NCI-H82 treated with DMSO at 0.1 percent for 48 hours (cell line): Measurements from ENCODE around the gene ZGPAT.

Experiments
- DNase-seq: peaks from one replicate; lab custom pipeline; 2025; ENCODE audit not compliant: unreplicated experiment; lab: John Stamatoyannopoulos, UW

Gene ZGPAT

GRCh38 chr20:63678667-63679465 lies 29.0 kb upstream of the ZGPAT start:
- no peak for DNase-seq

GRCh38 chr20:63679799-63680305 lies 28.0 kb upstream of the ZGPAT start:
- no peak for DNase-seq

GRCh38 chr20:63680427-63680826 lies 27.4 kb upstream of the ZGPAT start:
- no peak for DNase-seq

- no peak for DNase-seq
Measured at GRCh38 chr20:63680857-63681608, 26.8 kb upstream of the ZGPAT start.

- no peak for DNase-seq
Measured at GRCh38 chr20:63681609-63682142, 26.2 kb upstream of the ZGPAT start.

GRCh38 chr20:63682384-63683139 lies 25.3 kb upstream of the ZGPAT start:
- DNase-seq: no peak

DNA sequence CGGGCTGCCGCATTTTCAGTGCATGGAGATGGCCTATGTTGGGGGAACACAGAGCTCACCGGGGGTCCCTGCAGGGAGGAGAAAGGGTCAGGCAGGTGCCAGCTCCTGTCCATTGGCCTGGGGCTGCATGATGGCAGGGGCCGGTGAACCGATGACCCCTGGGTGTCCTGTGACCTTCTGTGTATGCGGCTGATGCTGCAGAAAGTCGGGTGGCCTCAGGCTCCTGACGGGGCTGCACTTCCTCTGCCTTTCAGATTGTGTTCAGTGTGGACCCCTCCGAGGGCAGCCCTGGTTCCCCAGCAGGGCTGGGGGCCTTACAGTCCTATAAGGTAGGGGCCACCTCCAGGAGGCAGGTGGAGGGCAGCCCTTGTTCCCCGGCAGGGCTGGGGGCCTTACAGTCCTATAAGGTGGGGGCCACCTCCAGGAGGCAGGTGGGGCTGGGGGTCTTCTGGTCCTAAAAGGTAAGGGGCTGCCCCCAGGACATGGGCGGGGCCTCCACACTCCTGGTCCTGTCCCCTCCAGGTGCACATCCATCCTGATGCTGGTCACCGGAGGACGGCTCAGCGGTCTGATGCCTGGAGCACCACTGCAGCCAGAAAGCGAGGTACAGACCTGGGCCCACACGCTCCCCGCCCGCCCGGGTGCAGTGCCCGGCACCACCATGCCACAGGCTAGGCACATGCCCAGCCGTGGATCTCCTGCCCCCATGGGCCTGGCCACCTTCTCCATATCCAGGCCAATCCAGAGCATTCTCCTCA lies 22.4 kb upstream of the ZGPAT start:
- no peak for DNase-seq

- no peak for DNase-seq
Measured at GRCh38 chr20:63686094-63686491, 21.7 kb upstream of the ZGPAT start.

DNA sequence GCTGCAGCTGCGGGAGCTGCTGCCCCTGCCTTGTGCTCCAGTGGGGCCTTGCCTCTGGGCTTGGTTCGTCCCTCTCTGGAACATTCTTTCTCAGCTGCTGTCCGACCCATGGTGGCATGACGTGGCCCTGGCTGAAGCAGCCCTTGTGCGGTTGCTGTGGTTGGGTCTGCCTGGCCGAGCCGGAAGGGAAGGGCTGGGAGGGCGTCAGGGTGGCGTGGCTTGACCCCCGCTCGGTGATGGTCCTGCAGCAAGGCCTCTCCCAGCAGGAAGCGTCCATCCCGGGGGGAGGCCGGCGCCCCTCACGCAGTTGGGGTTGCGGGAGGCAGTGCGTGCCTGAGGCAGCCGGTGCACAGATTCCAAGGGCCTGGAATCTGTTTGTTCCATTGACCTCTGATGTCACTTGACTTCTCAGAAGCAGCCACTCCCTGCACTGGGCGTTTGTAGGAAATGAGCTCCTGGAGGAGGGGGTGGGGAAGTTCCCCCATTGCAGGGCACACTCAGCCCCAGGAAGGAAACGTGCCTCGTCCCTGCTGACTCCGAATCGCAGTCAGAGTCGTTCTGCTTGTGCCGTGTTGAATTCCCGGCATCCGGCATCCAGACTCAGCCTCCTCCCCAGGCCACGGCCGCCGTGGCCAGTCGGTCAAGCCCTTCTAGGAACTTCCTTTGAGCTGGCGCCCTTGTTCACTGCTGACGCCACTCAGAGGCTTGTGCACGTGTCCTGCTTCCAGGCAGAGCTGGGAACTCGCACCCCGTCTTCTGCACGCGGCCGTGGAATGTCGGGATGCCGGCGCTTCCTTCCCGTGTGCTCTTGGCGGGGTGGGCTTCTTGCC lies 21.1 kb upstream of the ZGPAT start:
- no peak for DNase-seq

DNA sequence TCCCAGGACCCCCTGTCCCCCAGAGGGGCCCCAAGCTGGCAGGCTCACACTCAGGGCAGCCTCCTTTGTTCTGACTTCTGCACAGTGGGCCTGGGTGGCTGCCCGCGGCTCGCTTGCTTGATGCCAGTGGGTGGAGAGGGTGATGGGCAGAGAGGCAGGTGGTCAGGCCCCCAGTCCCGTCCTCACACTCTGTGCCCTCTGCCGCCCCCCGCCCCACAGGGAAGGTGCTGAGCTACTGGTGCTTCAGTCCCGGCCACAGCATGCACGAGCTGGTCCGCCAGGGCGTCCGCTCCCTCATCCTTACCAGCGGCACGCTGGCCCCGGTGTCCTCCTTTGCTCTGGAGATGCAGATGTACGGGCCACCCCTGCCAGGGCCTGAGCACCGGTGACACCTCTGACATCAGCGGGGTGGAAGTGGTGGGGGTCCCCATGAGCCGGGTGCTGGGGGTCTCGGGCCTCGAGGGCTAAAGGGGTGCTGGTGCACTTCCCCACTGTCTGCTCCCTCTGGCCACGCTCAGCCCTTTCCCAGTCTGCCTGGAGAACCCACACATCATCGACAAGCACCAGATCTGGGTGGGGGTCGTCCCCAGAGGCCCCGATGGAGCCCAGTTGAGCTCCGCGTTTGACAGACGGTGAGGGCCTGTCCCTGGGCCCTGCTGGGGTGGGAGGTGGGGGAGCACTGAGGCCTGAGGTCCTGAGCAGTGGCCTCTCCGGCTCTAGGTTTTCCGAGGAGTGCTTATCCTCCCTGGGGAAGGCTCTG lies 20.2 kb upstream of the ZGPAT start:
- no peak for DNase-seq

GRCh38 chr20:63688228-63689045 lies 19.4 kb upstream of the ZGPAT start:
- DNase-seq: no peak

DNA sequence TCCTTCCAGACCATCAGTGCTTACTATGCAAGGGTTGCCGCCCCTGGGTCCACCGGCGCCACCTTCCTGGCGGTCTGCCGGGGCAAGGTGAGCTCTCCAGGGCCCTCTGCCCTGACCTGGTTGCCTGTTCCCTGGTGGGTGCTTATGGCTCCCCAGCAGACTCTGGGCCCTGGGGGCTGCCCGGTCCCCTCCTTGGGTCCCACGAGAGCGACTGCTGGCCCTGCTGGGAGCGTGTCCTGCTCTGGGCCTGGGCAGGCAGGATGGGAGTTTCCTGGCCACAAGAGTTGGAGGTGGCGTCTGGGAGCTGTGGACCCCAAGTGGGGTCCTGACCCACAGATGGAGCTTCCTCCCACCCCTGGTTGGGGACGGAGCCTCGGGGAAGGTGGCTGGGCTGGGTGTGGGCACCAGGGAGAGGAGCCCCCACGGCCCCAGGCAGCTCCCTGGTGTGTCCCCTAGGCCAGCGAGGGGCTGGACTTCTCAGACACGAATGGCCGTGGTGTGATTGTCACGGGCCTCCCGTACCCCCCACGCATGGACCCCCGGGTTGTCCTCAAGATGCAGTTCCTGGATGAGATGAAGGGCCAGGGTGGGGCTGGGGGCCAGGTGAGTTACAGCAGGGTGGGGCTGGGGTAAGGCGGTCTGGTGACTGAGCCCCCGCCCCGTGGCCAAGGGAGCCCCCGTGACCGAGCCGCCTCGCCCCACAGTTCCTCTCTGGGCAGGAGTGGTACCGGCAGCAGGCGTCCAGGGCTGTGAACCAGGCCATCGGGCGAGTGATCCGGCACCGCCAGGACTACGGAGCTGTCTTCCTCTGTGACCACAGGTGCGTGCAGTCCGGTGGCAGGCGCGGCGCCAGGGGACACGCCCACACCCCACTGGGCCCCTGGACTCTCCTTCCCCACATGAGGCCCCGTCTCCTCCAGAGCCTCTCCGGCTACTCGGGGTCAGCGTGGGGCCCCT lies 18.5 kb upstream of the ZGPAT start:
- no peak for DNase-seq

DNA sequence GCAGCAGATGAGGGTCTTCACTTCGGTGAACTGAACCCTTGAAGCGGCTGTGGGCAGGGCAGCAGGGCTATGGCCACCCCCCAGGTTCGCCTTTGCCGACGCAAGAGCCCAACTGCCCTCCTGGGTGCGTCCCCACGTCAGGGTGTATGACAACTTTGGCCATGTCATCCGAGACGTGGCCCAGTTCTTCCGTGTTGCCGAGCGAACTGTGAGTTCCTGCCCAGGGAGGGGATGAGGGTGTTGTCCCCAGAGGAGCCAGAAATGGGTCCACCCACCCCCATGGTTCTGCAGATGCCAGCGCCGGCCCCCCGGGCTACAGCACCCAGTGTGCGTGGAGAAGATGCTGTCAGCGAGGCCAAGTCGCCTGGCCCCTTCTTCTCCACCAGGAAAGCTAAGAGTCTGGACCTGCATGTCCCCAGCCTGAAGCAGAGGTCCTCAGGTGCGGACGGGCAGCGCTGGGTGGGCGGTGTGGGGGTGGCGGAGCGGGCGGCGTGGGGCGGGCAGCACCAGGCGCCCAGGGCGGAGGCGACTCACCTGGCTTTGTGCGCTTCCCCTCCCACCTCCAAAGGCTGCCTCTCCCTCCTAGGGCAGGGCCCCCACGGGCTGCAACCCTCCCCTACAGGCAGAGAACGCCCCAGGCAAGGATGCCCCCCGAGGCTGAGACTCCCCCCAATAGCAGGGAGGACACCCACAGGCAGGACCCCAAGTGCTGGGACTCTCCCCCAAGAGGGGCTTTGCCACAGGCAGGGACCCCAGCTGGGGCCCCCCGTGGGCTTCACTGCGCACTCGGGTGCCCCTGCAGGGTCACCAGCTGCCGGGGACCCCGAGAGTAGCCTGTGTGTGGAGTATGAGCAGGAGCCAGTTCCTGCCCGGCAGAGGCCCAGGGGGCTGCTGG lies 17.6 kb upstream of the ZGPAT start:
- no peak for DNase-seq

- DNase-seq: no peak
Measured at GRCh38 chr20:63690898-63691710, 16.7 kb upstream of the ZGPAT start.
